H1 (cell line): ENCODE measurements around the gene PPP1R2. TPM values are rescaled to one million over a fixed set of nuclear protein-coding genes. Genes with fewer than 3 reads are reported as not detected.

Experiments used
- CTCF ChIA-PET: fragments of 300-600 bp; sonication (Branson Sonifier 250); formaldehyde crosslinking; loops from one replicate; lab custom pipeline; 2021; ENCODE audit not compliant: partially characterized antibody; lab: Charles Lee
- POLR2A ChIA-PET: fragments of 300-600 bp; sonication (Branson Sonifier 250); formaldehyde crosslinking; loops from one replicate; lab custom pipeline; 2021; ENCODE audit warnings: inconsistent platforms; ENCODE audit not compliant: partially characterized antibody; lab: Charles Lee
- DNase-seq, 2 experiments: peaks; one replicate each; pipeline versions ENCODE4 v3.0.0 to v3.0.0-alpha.2; 2010 to 2022; ENCODE audit warnings: low spot score in 2 of 2, low read depth in 1 of 2, mixed read lengths in 1 of 2
- FAIRE-seq: peaks from 2 replicates; lab custom pipeline; 2011; peaks lifted over from hg19 to GRCh38; lab: Jason Lieb, UNC
- H2AFZ ChIP-seq: 2 replicates; pipeline ENCODE4 v1.8.1; 2012; ENCODE audit warnings: low read length, inconsistent platforms
- H2AK5ac ChIP-seq: 2 replicates; pipeline ENCODE4 v1.6.1; 2013; ENCODE audit warnings: low read depth, low read length
- H2BK120ac ChIP-seq: replicated peaks from 2 replicates; pipeline ENCODE3; 2013; ENCODE audit warnings: low read depth, low read length, inconsistent platforms
- H2BK12ac ChIP-seq: 2 replicates; pipeline ENCODE4 v1.6.1; 2013; ENCODE audit warnings: low read depth, low read length
- H2BK15ac ChIP-seq: 2 replicates; pipeline ENCODE4 v1.6.1; 2013; ENCODE audit warnings: low read length
- H2BK20ac ChIP-seq: 2 replicates; pipeline ENCODE4 v1.6.1; 2013; ENCODE audit warnings: low read length
- H2BK5ac ChIP-seq: 2 replicates; pipeline ENCODE4 v1.6.1; 2013; ENCODE audit warnings: low read depth, low read length
- H3K14ac ChIP-seq: 2 replicates; pipeline ENCODE4 v1.6.1; 2013; ENCODE audit warnings: inconsistent platforms; ENCODE audit not compliant: insufficient read length
- H3K18ac ChIP-seq: 2 replicates; pipeline ENCODE4 v1.6.1; 2013; ENCODE audit warnings: low read length; ENCODE audit errors: extremely low read depth
- H3K23ac ChIP-seq: 2 replicates; pipeline ENCODE4 v1.6.1; 2013; ENCODE audit warnings: inconsistent platforms; ENCODE audit not compliant: insufficient read length
- H3K23me2 ChIP-seq: 2 replicates; pipeline ENCODE4 v1.6.1; 2013; ENCODE audit warnings: low read depth, low read length
- H3K27ac ChIP-seq: 2 replicates; pipeline ENCODE4 v1.6.1; 2011; ENCODE audit warnings: low read depth, low read length, inconsistent platforms
- H3K27me3 ChIP-seq, 4 experiments: replicated peaks in 1 of 4; 1 replicate in 1 of 4; 2 replicates in 3 of 4; pipeline versions ENCODE4 v1.6.1 to v1.8.1; 2011 to 2013; ENCODE audit warnings: low read length in 3 of 4, mild to moderate bottlenecking in 3 of 4, inconsistent platforms in 2 of 4, mixed read lengths in 2 of 4, moderate library complexity in 1 of 4; ENCODE audit not compliant: control insufficient read depth in 3 of 4, insufficient read depth in 3 of 4; ENCODE audit errors: extremely low read depth in 1 of 4
- H3K36me3 ChIP-seq, 4 experiments: 2 replicates each; pipeline versions ENCODE4 v1.6.1 to v1.8.1; 2011 to 2013; ENCODE audit warnings: mild to moderate bottlenecking in 4 of 4, low read length in 3 of 4, moderate library complexity in 2 of 4, control low read depth in 1 of 4, inconsistent platforms in 1 of 4; ENCODE audit not compliant: insufficient read depth in 4 of 4, control insufficient read depth in 2 of 4
- H3K4ac ChIP-seq: replicated peaks from 2 replicates; pipeline ENCODE3; 2013; ENCODE audit warnings: low read length, low read depth, mixed read lengths, inconsistent platforms; ENCODE audit not compliant: insufficient read length
- H3K4me1 ChIP-seq, 4 experiments: replicated peaks in 1 of 4; 1 replicate in 1 of 4; 2 replicates in 3 of 4; pipeline versions ENCODE4 v1.6.1 to v1.8.1; 2011 to 2013; ENCODE audit warnings: low read length in 3 of 4, inconsistent platforms in 2 of 4, mixed read lengths in 1 of 4; ENCODE audit not compliant: insufficient read depth in 4 of 4, control insufficient read depth in 3 of 4
- H3K4me2 ChIP-seq, 2 experiments: 2 replicates each; pipeline versions ENCODE4 v1.6.1 to v1.8.1; 2011 to 2013; ENCODE audit warnings: low read depth in 2 of 2, low read length in 2 of 2, control low read depth in 1 of 2, inconsistent platforms in 1 of 2, mild to moderate bottlenecking in 1 of 2; ENCODE audit not compliant: insufficient read depth in 1 of 2
- H3K4me3 ChIP-seq, 4 experiments: fragments of 200-600, 300-600 bp in 1 of 4; sonication (generic), shearing (Covaris generic), sonication (Bioruptor Twin) in 1 of 4; 2 replicates each; pipeline versions ENCODE4 v1.5.1 to v1.8.1; 2011 to 2016; ENCODE audit warnings: low read length in 4 of 4, low read depth in 3 of 4, control low read depth in 2 of 4, inconsistent platforms in 2 of 4, mild to moderate bottlenecking in 2 of 4, mixed read lengths in 1 of 4, moderate library complexity in 1 of 4; ENCODE audit not compliant: insufficient read depth in 2 of 4; ENCODE audit errors: extremely low read depth in 1 of 4
- H3K56ac ChIP-seq: replicated peaks from 2 replicates; pipeline ENCODE3; 2013; ENCODE audit warnings: low read depth, mild to moderate bottlenecking, mixed read lengths, low read length, inconsistent platforms; ENCODE audit not compliant: insufficient read length
- H3K79me1 ChIP-seq: 2 replicates; pipeline ENCODE4 v1.6.1; 2013; ENCODE audit warnings: low read depth, low read length, control low read depth
- H3K79me2 ChIP-seq, 2 experiments: 2 replicates each; pipeline versions ENCODE4 v1.6.1 to v1.8.1; 2012 to 2013; ENCODE audit warnings: low read length in 2 of 2, mild to moderate bottlenecking in 2 of 2, inconsistent platforms in 1 of 2; ENCODE audit not compliant: insufficient read depth in 2 of 2, control insufficient read depth in 1 of 2
- H3K9ac ChIP-seq, 4 experiments: replicated peaks in 1 of 4; 1 replicate in 1 of 4; 2 replicates in 3 of 4; pipeline versions ENCODE4 v1.6.1 to v1.8.1; 2011 to 2013; ENCODE audit warnings: low read depth in 3 of 4, low read length in 3 of 4, control low read depth in 2 of 4, mild to moderate bottlenecking in 2 of 4, moderate library complexity in 2 of 4, inconsistent platforms in 1 of 4; ENCODE audit errors: extremely low read depth in 1 of 4
- H3K9me3 ChIP-seq, 2 experiments: 2 replicates each; pipeline versions ENCODE4 v1.6.1 to v1.8.1; 2012 to 2013; ENCODE audit warnings: mild to moderate bottlenecking in 2 of 2, moderate library complexity in 2 of 2, control low read depth in 1 of 2, inconsistent platforms in 1 of 2, low read depth in 1 of 2, low read length in 1 of 2, mixed read lengths in 1 of 2; ENCODE audit not compliant: insufficient read depth in 2 of 2
- H4K20me1 ChIP-seq, 2 experiments: replicated peaks in 1 of 2; 2 replicates each; pipeline versions ENCODE3 to v1.8.1; 2011 to 2013; ENCODE audit warnings: inconsistent platforms in 2 of 2, low read length in 2 of 2, mild to moderate bottlenecking in 1 of 2; ENCODE audit not compliant: insufficient read depth in 2 of 2, control insufficient read depth in 1 of 2
- H4K5ac ChIP-seq: 2 replicates; pipeline ENCODE4 v1.6.1; 2013; ENCODE audit warnings: low read length, low read depth, mixed read lengths, inconsistent platforms; ENCODE audit not compliant: insufficient read length
- H4K8ac ChIP-seq: 2 replicates; pipeline ENCODE4 v1.8.0; 2013; ENCODE audit warnings: mild to moderate bottlenecking, moderate library complexity, low read length, inconsistent platforms; ENCODE audit not compliant: insufficient read depth; ENCODE audit errors: extremely low read depth
- H4K91ac ChIP-seq: replicated peaks from 2 replicates; pipeline ENCODE3; 2013; ENCODE audit warnings: low read length, mixed read lengths, inconsistent platforms; ENCODE audit not compliant: insufficient read length
- KDM1A ChIP-seq: fragments of 200-600, 300-600 bp; sonication (generic); IDR thresholded peaks from 2 replicates; pipeline ENCODE4 v1.7.1; 2016; ENCODE audit warnings: mild to moderate bottlenecking, low read length, borderline replicate concordance
- SAP30 ChIP-seq: fragments of 300-600 bp; sonication (generic); IDR thresholded peaks from 2 replicates; pipeline ENCODE4 v1.7.1; 2012; ENCODE audit warnings: low read length, moderate library complexity, mild to moderate bottlenecking, inconsistent platforms; ENCODE audit not compliant: insufficient read depth, insufficient replicate concordance
- SIN3A ChIP-seq, 2 experiments: IDR thresholded peaks in 1 of 2; conservative IDR thresholded peaks in 1 of 2; 2 replicates each; pipeline ENCODE4 v1.6.1; 2011 to 2012; ENCODE audit warnings: low read length in 2 of 2, improper control_type of control experiment in 1 of 2, low read depth in 1 of 2, mild to moderate bottlenecking in 1 of 2
- WGBS, 2 experiments: shearing (Covaris generic) in 1 of 2; methylation state at CpG; one replicate each; pipeline versions ENCODE4 v1.1.6 to v1.1.7; 2013 to 2015; ENCODE audit warnings: low lambda C conversion rate in 2 of 2, mixed read lengths in 2 of 2, inconsistent platforms in 1 of 2, low coverage in 1 of 2, missing lambda C conversion rate in 1 of 2; ENCODE audit not compliant: insufficient replicate concordance in 2 of 2, insufficient coverage in 1 of 2, insufficient read length in 1 of 2; ENCODE audit errors: extremely low coverage in 1 of 2, missing lambda C conversion rate in 1 of 2; 5-methylcytosine and 5-hydroxymethylcytosine counted together
- polyA plus RNA-seq, 7 experiments: library from polyadenylated mRNA; depleted of rRNA in 3 of 7; stranded (reverse) in 5 of 7; unstranded in 2 of 7; fragments of >200 nt in 5 of 7; fragments of 200-250 nt in 2 of 7; gene quantifications; 1 replicate in 5 of 7; 2 replicates in 1 of 7; 4 replicates in 1 of 7; pipeline versions ENCODE4 v1.2.1 to v1.2.3, GENCODE V29; 2011 to 2013; ENCODE audit warnings: missing spikeins in 2 of 7, mixed read lengths in 2 of 7
- total RNA-seq: library from RNA; stranded (reverse); fragmentation: NEBNext Ultra II Directional; extraction: Animal tissue kit (Norgen Biotek cat#: 25700); gene quantifications from 2 replicates; pipeline ENCODE4 v1.2.1, GENCODE V29; 2021

PPP1R2 gene
- total and polyA plus RNA-seq, 2 of the 8 experiments (the other 6 are each of a cell fraction or from before 2014, with no cell fraction given) = 14.0 to 26.5 TPM

DNA sequence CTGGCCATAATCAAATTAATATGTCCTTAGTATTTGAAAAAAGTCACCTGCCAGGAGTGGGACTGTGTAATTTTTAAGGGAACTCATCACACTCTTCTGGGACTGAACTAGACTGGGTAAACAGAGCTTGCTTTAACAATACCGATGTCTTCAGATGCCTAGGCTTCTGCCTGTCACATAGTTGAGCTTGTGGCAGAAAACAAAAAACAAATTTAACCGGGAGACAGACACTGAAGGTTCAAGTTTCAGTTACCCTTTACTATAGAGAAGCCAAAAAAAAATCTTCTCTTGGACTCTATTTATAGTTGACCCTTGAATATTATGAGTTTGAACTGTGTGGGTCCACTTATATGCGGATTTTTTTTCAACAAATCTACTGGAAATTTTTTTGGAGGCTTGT lies 10.8 kb downstream of the PPP1R2 start:
- ChIA-PET CTCF (interaction anchor here (0.6 to 1.5 kb wide), 4 partner anchors 10 to 817 kb away, joined by 3 to 5 read pairs (median 4); partner anchors contain the start of gene XXYLT1), POLR2A (no interaction called here)
- H3K79me1 ChIP-seq = peaks cover 2% of the 10 kb centered on the region
- no peaks in the 10 kb centered on the region for H3K9me3 ChIP-seq
- H3K23ac ChIP-seq = no peak overlapping the region
- no peaks in the 10 kb centered on the region for H4K20me1 ChIP-seq
- H3K4me3 ChIP-seq = no peak overlapping the region
- DNase-seq (no peak), FAIRE-seq (no peak)
- H3K27me3 ChIP-seq = no peaks in the 10 kb centered on the region
- no peak overlapping the region for H2AFZ ChIP-seq
- no peak overlapping the region for H2BK120ac ChIP-seq
- H4K5ac ChIP-seq = no peak overlapping the region
- H3K4me2 ChIP-seq = no peak overlapping the region
- H2AK5ac ChIP-seq = no peak overlapping the region
- H3K36me3 ChIP-seq = no peaks in the 10 kb centered on the region; a peak in 1 of 8 replicates
- no peak overlapping the region for H3K4ac ChIP-seq
- H3K9ac ChIP-seq = no peak overlapping the region
- no peak overlapping the region for H3K18ac ChIP-seq
- H2BK5ac ChIP-seq = no peak overlapping the region
- H2BK20ac ChIP-seq = no peak overlapping the region
- 94% methylated on average over 3 of the region's 3 CpGs; no CpG with 5 or more reads in 1 of the 2 experiments for WGBS, 2 experiments
- no peaks in the 10 kb centered on the region for H3K23me2 ChIP-seq
- 0 out of 4 replicates have a peak, but pooled peaks cover 0 to 6% of the 10 kb centered on the region in 2 experiments for H3K79me2 ChIP-seq
- H2BK12ac ChIP-seq = no peak overlapping the region
- no peak overlapping the region for H3K14ac ChIP-seq
- H4K91ac ChIP-seq = no peak overlapping the region
- no peak overlapping the region for H3K56ac ChIP-seq
- no peaks in the 10 kb centered on the region for H3K4me1 ChIP-seq
- H2BK15ac ChIP-seq = no peak overlapping the region
- no peak overlapping the region for H3K27ac ChIP-seq
- H4K8ac ChIP-seq = no peak overlapping the region
- no peak for TF ChIP-seq SAP30
- no peak for TF ChIP-seq SIN3A (conservative IDR thresholded peaks at IDR 0.05 in 1 of 2, IDR thresholded peaks at IDR 0.05 in 1 of 2; ENCODE audit: low read depth in 1 of 2, low read length in 2 of 2)
- no peak for TF ChIP-seq KDM1A
